Bronchial epithelial cell (primary cell): ENCODE measurements around the gene PPP2R2C. TPM values are rescaled to one million over a fixed set of nuclear protein-coding genes. Genes with fewer than 3 reads are reported as not detected.
A peak's percentile ranks its signal among the peaks of the same experiment; 100 is the strongest.

Source experiments
- DNase-seq: peaks from one replicate; pipeline ENCODE4 v3.0.0-alpha.2; 2010; ENCODE audit warnings: low read depth
- FAIRE-seq: peaks from 2 replicates; lab custom pipeline; 2011; peaks lifted over from hg19 to GRCh38; lab: Jason Lieb, UNC
- H3K27me3 ChIP-seq: 2 replicates; pipeline ENCODE4 v1.5.1; 2011; ENCODE audit warnings: low read length; ENCODE audit not compliant: control insufficient read depth, insufficient read depth
- H3K36me3 ChIP-seq: 2 replicates; pipeline ENCODE4 v1.5.1; 2011; ENCODE audit warnings: low read length; ENCODE audit not compliant: control insufficient read depth, insufficient read depth
- H3K4me3 ChIP-seq: 2 replicates; pipeline ENCODE4 v1.5.1; 2011; ENCODE audit warnings: mild to moderate bottlenecking, low read depth, low read length, control low read depth
- total RNA-seq: library from RNA; depleted of rRNA; stranded (reverse); fragments of >200 nt; gene quantifications from 2 replicates; pipeline ENCODE4 v1.2.1, GENCODE V29; 2014
- TF ChIP-seq, protein P1 (sequence below): IDR thresholded peaks from 2 replicates; pipeline ENCODE4 v1.5.1; 2011; ENCODE audit warnings: mild to moderate bottlenecking, moderate library complexity, low read length, control low read depth, inconsistent platforms; ENCODE audit not compliant: insufficient read depth, severe bottlenecking

The PPP2R2C gene
- total RNA-seq, 1 donor from 2014 or later, result 1.1 TPM

DNA sequence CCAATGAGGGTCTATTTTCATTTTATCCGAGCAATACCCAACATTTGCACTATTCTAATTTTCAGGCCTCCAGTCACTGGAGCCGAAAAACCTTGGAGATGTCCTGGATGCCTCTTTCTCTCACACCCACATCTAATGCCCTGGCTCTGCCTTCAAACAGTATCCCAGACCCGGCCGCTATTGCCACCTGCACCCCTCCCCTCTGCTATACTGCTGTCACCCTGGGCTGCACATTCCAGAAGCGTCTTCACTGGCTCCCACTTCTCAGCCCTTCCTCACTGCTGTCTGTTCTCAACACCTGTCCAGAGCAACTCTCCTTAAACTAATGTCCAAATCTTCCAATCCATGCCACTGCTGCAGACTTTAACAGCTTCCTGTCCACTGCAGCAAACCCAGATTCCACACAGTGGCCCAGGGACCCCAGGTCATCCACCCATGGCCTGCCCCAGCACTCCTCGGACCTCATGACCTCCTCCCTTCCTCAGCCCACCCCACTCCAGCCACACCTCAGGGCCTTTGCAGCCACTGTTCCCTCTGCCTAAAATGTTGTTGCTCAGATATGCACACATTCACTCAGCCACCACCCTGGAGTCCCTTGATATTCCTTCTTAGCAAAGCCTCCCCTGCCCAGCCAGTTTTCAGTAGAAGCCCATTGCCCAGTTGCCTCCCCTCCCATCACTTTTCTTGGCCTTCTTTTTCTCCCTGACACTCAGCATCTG lies 30.5 kb upstream of the PPP2R2C start:
- FAIRE-seq (no peak), DNase-seq (no peak)
- TF ChIP-seq, protein P1, sequence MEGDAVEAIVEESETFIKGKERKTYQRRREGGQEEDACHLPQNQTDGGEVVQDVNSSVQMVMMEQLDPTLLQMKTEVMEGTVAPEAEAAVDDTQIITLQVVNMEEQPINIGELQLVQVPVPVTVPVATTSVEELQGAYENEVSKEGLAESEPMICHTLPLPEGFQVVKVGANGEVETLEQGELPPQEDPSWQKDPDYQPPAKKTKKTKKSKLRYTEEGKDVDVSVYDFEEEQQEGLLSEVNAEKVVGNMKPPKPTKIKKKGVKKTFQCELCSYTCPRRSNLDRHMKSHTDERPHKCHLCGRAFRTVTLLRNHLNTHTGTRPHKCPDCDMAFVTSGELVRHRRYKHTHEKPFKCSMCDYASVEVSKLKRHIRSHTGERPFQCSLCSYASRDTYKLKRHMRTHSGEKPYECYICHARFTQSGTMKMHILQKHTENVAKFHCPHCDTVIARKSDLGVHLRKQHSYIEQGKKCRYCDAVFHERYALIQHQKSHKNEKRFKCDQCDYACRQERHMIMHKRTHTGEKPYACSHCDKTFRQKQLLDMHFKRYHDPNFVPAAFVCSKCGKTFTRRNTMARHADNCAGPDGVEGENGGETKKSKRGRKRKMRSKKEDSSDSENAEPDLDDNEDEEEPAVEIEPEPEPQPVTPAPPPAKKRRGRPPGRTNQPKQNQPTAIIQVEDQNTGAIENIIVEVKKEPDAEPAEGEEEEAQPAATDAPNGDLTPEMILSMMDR, result no peak

DNA sequence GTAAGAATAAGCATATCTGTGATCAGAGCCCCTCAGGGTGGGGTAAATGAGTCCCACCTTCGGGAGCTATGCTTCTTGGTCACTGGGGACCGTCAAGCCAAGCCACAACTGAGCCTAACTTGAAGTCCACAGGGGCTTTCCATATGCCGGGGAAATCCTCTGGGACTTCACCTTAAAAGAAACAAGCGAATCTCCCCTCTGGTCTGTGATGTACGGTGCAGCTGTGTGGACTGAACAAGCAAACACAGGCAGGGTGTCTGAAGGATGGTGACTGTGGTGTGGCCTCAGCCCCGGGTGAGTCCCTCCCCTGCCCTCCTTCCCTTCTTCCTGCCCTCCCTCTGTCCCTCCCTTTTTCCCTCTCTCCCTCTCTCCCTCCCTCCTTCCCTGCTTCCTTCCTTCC lies 29.7 kb upstream of the PPP2R2C start:
- Histone ChIP-seq H3K36me3 (no peaks in the 10 kb centered on the region), H3K27me3 (no peaks in the 10 kb centered on the region), H3K4me3 (no peak overlapping the region)
- DNase-seq (no peak), FAIRE-seq (peak; percentile 52)
- TF ChIP-seq, protein P1, result no peak

More for the DNA sequence above, 30.5 kb upstream of the PPP2R2C start:
- Histone ChIP-seq H3K27me3 (no peaks in the 10 kb centered on the region), H3K36me3 (no peaks in the 10 kb centered on the region), H3K4me3 (no peak overlapping the region)

DNA sequence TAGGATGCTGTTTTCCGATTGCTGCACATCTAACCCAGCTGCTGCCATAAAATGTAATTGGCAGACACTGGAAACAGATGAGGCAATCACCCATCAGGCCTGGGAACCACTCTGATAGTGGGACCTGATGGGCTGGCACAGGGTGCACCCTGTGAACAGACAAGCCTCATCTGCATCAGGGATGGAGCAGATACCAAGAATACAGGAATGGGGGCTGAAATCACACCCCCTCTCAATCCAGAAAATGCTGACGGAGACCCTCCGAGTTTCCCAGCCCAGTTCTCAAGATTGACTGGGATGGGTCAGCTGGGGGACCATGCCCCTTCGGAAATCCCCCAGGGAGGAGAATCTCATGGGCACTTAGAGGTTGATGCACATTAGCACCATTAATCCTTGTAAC lies 28.8 kb upstream of the PPP2R2C start:
- TF ChIP-seq, protein P1, result no peak
- no peak for FAIRE-seq
- Histone ChIP-seq H3K27me3 (no peaks in the 10 kb centered on the region), H3K4me3 (no peak overlapping the region), H3K36me3 (no peaks in the 10 kb centered on the region)
- DNase-seq, result no peak

DNA sequence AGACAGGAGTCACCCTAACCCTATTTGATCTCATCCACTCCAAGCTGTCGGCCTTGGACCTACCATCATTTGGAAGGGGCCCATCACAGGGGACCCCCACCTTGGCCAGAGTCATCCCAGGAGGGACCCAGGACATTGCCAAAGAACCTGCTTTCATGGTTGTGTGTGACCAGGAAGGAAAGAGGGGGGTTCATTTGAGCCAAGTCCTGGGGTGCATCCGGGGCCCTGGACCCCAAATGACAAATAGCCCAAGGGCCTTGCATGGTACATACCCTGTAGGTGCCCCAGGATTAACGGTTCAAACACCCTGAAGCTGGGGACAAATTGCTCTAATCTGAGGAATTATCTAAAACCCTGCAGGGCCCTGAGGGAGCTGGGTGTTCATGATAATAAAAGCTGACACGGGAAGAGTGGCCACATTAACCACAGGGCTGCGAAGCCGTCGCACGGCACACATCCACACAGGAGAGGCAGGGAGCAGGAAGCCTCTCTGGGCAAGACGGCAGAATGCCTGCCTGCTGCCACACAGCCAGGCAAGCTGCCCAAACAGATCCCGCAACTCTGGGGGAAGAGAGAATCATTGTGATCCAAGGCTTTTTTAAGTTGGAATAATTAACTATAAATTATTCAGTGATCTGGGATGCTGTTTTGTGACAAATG lies 28.2 kb upstream of the PPP2R2C start:
- DNase-seq (no peak), FAIRE-seq (no peak)
- TF ChIP-seq, protein P1, result no peak
- Histone ChIP-seq H3K36me3 (no peaks in the 10 kb centered on the region), H3K4me3 (no peak overlapping the region), H3K27me3 (no peaks in the 10 kb centered on the region)

DNA sequence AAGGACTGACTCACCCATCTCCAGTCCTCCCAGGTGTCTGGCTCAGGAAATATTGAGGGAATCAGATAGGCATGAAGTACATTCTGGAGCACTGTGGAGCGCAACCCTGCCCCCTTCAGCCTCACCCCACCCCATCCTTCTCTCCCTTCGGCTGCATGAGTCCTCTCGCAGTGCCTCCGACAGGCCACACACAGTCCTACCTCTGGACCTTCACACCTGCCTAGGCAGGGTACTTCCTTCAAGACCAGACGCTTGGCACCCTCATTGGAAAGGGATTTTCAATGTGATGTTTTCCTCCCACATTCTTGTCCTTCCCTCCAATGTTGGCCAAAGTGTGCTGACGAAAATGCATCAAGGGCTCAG lies 26.8 kb upstream of the PPP2R2C start:
- H3K27me3 ChIP-seq, result no peaks in the 10 kb centered on the region
- DNase-seq (peak; percentile 42), FAIRE-seq (no peak)
- TF ChIP-seq, protein P1, result no peak
- no peak overlapping the region for H3K4me3 ChIP-seq
- H3K36me3 ChIP-seq, result no peaks in the 10 kb centered on the region
